Fibroblast of skin of scalp (primary cell): ENCODE results near the gene SUGCT.
A peak's percentile ranks its signal among the peaks of the same experiment; 100 is the strongest.
"Not testable (repeated sequence)": the region's sequence is repeated elsewhere in the genome, so short reads cannot be mapped to it uniquely, and the experiment has no call there.

Experiments used
- DNase-seq: peaks from one replicate; pipeline ENCODE4 v3.0.0-alpha.2; 2013

SUGCT gene

GRCh38 chr7:40139891-40140290 is 5.1 kb downstream of the SUGCT start:
- DNase-seq = not testable (repeated sequence)

GRCh38 chr7:40141916-40142315 is 7.1 kb downstream of the SUGCT start:
- not testable (repeated sequence) for DNase-seq

GRCh38 chr7:40145596-40146130 is 10.9 kb downstream of the SUGCT start:
- DNase-seq = not testable (repeated sequence)

- DNase-seq = peak; percentile 66
Observed at GRCh38 chr7:40147371-40148246, 12.8 kb downstream of the SUGCT start.

- not testable (repeated sequence) for DNase-seq
Observed at GRCh38 chr7:40148247-40148580, 13.4 kb downstream of the SUGCT start.

GRCh38 chr7:40148671-40149070 is 13.9 kb downstream of the SUGCT start:
- DNase-seq = no peak

GRCh38 chr7:40151504-40151903 is 16.7 kb downstream of the SUGCT start:
- DNase-seq = no peak

- no peak for DNase-seq
Observed at GRCh38 chr7:40156988-40157387, 22.2 kb downstream of the SUGCT start.

GRCh38 chr7:40162516-40162915 is 27.7 kb downstream of the SUGCT start:
- DNase-seq = peak; percentile 41

GRCh38 chr7:40165216-40165615 is 30.4 kb downstream of the SUGCT start:
- no peak for DNase-seq

GRCh38 chr7:40167291-40167690 is 32.5 kb downstream of the SUGCT start:
- no peak for DNase-seq

- DNase-seq = not testable (repeated sequence)
Observed at GRCh38 chr7:40168266-40168665, 33.5 kb downstream of the SUGCT start.

GRCh38 chr7:40173121-40173520 is 38.3 kb downstream of the SUGCT start:
- not testable (repeated sequence) for DNase-seq

- DNase-seq = not testable (repeated sequence)
Observed at GRCh38 chr7:40175256-40175655, 40.5 kb downstream of the SUGCT start.

GRCh38 chr7:40175725-40176510 is 41.1 kb downstream of the SUGCT start:
- peak; percentile 83 for DNase-seq

GRCh38 chr7:40177071-40177470 is 42.3 kb downstream of the SUGCT start:
- DNase-seq = no peak

- no peak for DNase-seq
Observed at GRCh38 chr7:40182452-40182851, 47.6 kb downstream of the SUGCT start.

- no peak for DNase-seq
Observed at GRCh38 chr7:40186586-40186985, 51.8 kb downstream of the SUGCT start.

- DNase-seq = no peak
Observed at GRCh38 chr7:40192036-40192435, 57.2 kb downstream of the SUGCT start.

- DNase-seq = no peak
Observed at GRCh38 chr7:40194745-40195144, 59.9 kb downstream of the SUGCT start.

GRCh38 chr7:40197527-40197926 is 62.7 kb downstream of the SUGCT start:
- no peak for DNase-seq

GRCh38 chr7:40199076-40199802 is 64.4 kb downstream of the SUGCT start:
- peak; percentile 83 for DNase-seq

GRCh38 chr7:40200791-40201190 is 66.0 kb downstream of the SUGCT start:
- DNase-seq = peak; percentile 90
